ENCODE data around the gene SEC22C.

Gene SEC22C

GRCh38 chr3:42572278-42572677, 9.5 kb downstream of the SEC22C start:
- TF ChIP-seq CTCF (IDR thresholded peaks at IDR 0.05) = peak; percentile 38; the same call in 1 of the 2 replicates

- no peak for TF ChIP-seq CTCF (IDR thresholded peaks at IDR 0.05)
These were observed 12.1 kb downstream of the SEC22C start for GRCh38 chr3:42569593-42570142.

GRCh38 chr3:42562047-42562907, 19.5 kb downstream of the SEC22C start:
- TF ChIP-seq CTCF (IDR thresholded peaks at IDR 0.05) = no peak

GRCh38 chr3:42557854-42558253, 23.9 kb downstream of the SEC22C start:
- peak; percentile 29; the same call in 1 of the 2 replicates for TF ChIP-seq CTCF (IDR thresholded peaks at IDR 0.05)

GRCh38 chr3:42556089-42556632, 25.6 kb downstream of the SEC22C start:
- TF ChIP-seq CTCF (IDR thresholded peaks at IDR 0.05) = no peak

GRCh38 chr3:42552830-42553229, 28.9 kb downstream of the SEC22C start:
- no peak for TF ChIP-seq CTCF (IDR thresholded peaks at IDR 0.05)

GRCh38 chr3:42550250-42550649, 31.5 kb downstream of the SEC22C start:
- no peak for TF ChIP-seq CTCF (IDR thresholded peaks at IDR 0.05)
